H1 (cell line): ENCODE measurements around the gene CCDC107. TPM values are rescaled to one million over a fixed set of nuclear protein-coding genes. Genes with fewer than 3 reads are reported as not detected.

Source experiments
- CTCF ChIA-PET: fragments of 300-600 bp; sonication (Branson Sonifier 250); formaldehyde crosslinking; loops from one replicate; lab custom pipeline; 2021; ENCODE audit not compliant: partially characterized antibody; lab: Charles Lee
- POLR2A ChIA-PET: fragments of 300-600 bp; sonication (Branson Sonifier 250); formaldehyde crosslinking; loops from one replicate; lab custom pipeline; 2021; ENCODE audit warnings: inconsistent platforms; ENCODE audit not compliant: partially characterized antibody; lab: Charles Lee
- DNase-seq, 2 experiments: peaks; one replicate each; pipeline versions ENCODE4 v3.0.0 to v3.0.0-alpha.2; 2010 to 2022; ENCODE audit warnings: low spot score in 2 of 2, low read depth in 1 of 2, mixed read lengths in 1 of 2
- FAIRE-seq: peaks from 2 replicates; lab custom pipeline; 2011; peaks lifted over from hg19 to GRCh38; lab: Jason Lieb, UNC
- H2AFZ ChIP-seq: 2 replicates; pipeline ENCODE4 v1.8.1; 2012; ENCODE audit warnings: low read length, inconsistent platforms
- H2AK5ac ChIP-seq: 2 replicates; pipeline ENCODE4 v1.6.1; 2013; ENCODE audit warnings: low read depth, low read length
- H2BK120ac ChIP-seq: replicated peaks from 2 replicates; pipeline ENCODE3; 2013; ENCODE audit warnings: low read depth, low read length, inconsistent platforms
- H2BK12ac ChIP-seq: 2 replicates; pipeline ENCODE4 v1.6.1; 2013; ENCODE audit warnings: low read depth, low read length
- H2BK15ac ChIP-seq: 2 replicates; pipeline ENCODE4 v1.6.1; 2013; ENCODE audit warnings: low read length
- H2BK20ac ChIP-seq: 2 replicates; pipeline ENCODE4 v1.6.1; 2013; ENCODE audit warnings: low read length
- H2BK5ac ChIP-seq: 2 replicates; pipeline ENCODE4 v1.6.1; 2013; ENCODE audit warnings: low read depth, low read length
- H3K14ac ChIP-seq: 2 replicates; pipeline ENCODE4 v1.6.1; 2013; ENCODE audit warnings: inconsistent platforms; ENCODE audit not compliant: insufficient read length
- H3K18ac ChIP-seq: 2 replicates; pipeline ENCODE4 v1.6.1; 2013; ENCODE audit warnings: low read length; ENCODE audit errors: extremely low read depth
- H3K23ac ChIP-seq: 2 replicates; pipeline ENCODE4 v1.6.1; 2013; ENCODE audit warnings: inconsistent platforms; ENCODE audit not compliant: insufficient read length
- H3K23me2 ChIP-seq: 2 replicates; pipeline ENCODE4 v1.6.1; 2013; ENCODE audit warnings: low read depth, low read length
- H3K27ac ChIP-seq: 2 replicates; pipeline ENCODE4 v1.6.1; 2011; ENCODE audit warnings: low read depth, low read length, inconsistent platforms
- H3K27me3 ChIP-seq, 4 experiments: replicated peaks in 1 of 4; 1 replicate in 1 of 4; 2 replicates in 3 of 4; pipeline versions ENCODE4 v1.6.1 to v1.8.1; 2011 to 2013; ENCODE audit warnings: low read length in 3 of 4, mild to moderate bottlenecking in 3 of 4, inconsistent platforms in 2 of 4, mixed read lengths in 2 of 4, moderate library complexity in 1 of 4; ENCODE audit not compliant: control insufficient read depth in 3 of 4, insufficient read depth in 3 of 4; ENCODE audit errors: extremely low read depth in 1 of 4
- H3K36me3 ChIP-seq, 4 experiments: 2 replicates each; pipeline versions ENCODE4 v1.6.1 to v1.8.1; 2011 to 2013; ENCODE audit warnings: mild to moderate bottlenecking in 4 of 4, low read length in 3 of 4, moderate library complexity in 2 of 4, control low read depth in 1 of 4, inconsistent platforms in 1 of 4; ENCODE audit not compliant: insufficient read depth in 4 of 4, control insufficient read depth in 2 of 4
- H3K4ac ChIP-seq: replicated peaks from 2 replicates; pipeline ENCODE3; 2013; ENCODE audit warnings: low read length, low read depth, mixed read lengths, inconsistent platforms; ENCODE audit not compliant: insufficient read length
- H3K4me1 ChIP-seq, 4 experiments: replicated peaks in 1 of 4; 1 replicate in 1 of 4; 2 replicates in 3 of 4; pipeline versions ENCODE4 v1.6.1 to v1.8.1; 2011 to 2013; ENCODE audit warnings: low read length in 3 of 4, inconsistent platforms in 2 of 4, mixed read lengths in 1 of 4; ENCODE audit not compliant: insufficient read depth in 4 of 4, control insufficient read depth in 3 of 4
- H3K4me2 ChIP-seq, 2 experiments: 2 replicates each; pipeline versions ENCODE4 v1.6.1 to v1.8.1; 2011 to 2013; ENCODE audit warnings: low read depth in 2 of 2, low read length in 2 of 2, control low read depth in 1 of 2, inconsistent platforms in 1 of 2, mild to moderate bottlenecking in 1 of 2; ENCODE audit not compliant: insufficient read depth in 1 of 2
- H3K4me3 ChIP-seq, 4 experiments: fragments of 200-600, 300-600 bp in 1 of 4; sonication (generic), shearing (Covaris generic), sonication (Bioruptor Twin) in 1 of 4; 2 replicates each; pipeline versions ENCODE4 v1.5.1 to v1.8.1; 2011 to 2016; ENCODE audit warnings: low read length in 4 of 4, low read depth in 3 of 4, control low read depth in 2 of 4, inconsistent platforms in 2 of 4, mild to moderate bottlenecking in 2 of 4, mixed read lengths in 1 of 4, moderate library complexity in 1 of 4; ENCODE audit not compliant: insufficient read depth in 2 of 4; ENCODE audit errors: extremely low read depth in 1 of 4
- H3K56ac ChIP-seq: replicated peaks from 2 replicates; pipeline ENCODE3; 2013; ENCODE audit warnings: low read depth, mild to moderate bottlenecking, mixed read lengths, low read length, inconsistent platforms; ENCODE audit not compliant: insufficient read length
- H3K79me1 ChIP-seq: 2 replicates; pipeline ENCODE4 v1.6.1; 2013; ENCODE audit warnings: low read depth, low read length, control low read depth
- H3K79me2 ChIP-seq, 2 experiments: 2 replicates each; pipeline versions ENCODE4 v1.6.1 to v1.8.1; 2012 to 2013; ENCODE audit warnings: low read length in 2 of 2, mild to moderate bottlenecking in 2 of 2, inconsistent platforms in 1 of 2; ENCODE audit not compliant: insufficient read depth in 2 of 2, control insufficient read depth in 1 of 2
- H3K9ac ChIP-seq, 4 experiments: replicated peaks in 1 of 4; 1 replicate in 1 of 4; 2 replicates in 3 of 4; pipeline versions ENCODE4 v1.6.1 to v1.8.1; 2011 to 2013; ENCODE audit warnings: low read depth in 3 of 4, low read length in 3 of 4, control low read depth in 2 of 4, mild to moderate bottlenecking in 2 of 4, moderate library complexity in 2 of 4, inconsistent platforms in 1 of 4; ENCODE audit errors: extremely low read depth in 1 of 4
- H3K9me3 ChIP-seq, 2 experiments: 2 replicates each; pipeline versions ENCODE4 v1.6.1 to v1.8.1; 2012 to 2013; ENCODE audit warnings: mild to moderate bottlenecking in 2 of 2, moderate library complexity in 2 of 2, control low read depth in 1 of 2, inconsistent platforms in 1 of 2, low read depth in 1 of 2, low read length in 1 of 2, mixed read lengths in 1 of 2; ENCODE audit not compliant: insufficient read depth in 2 of 2
- H4K20me1 ChIP-seq, 2 experiments: replicated peaks in 1 of 2; 2 replicates each; pipeline versions ENCODE3 to v1.8.1; 2011 to 2013; ENCODE audit warnings: inconsistent platforms in 2 of 2, low read length in 2 of 2, mild to moderate bottlenecking in 1 of 2; ENCODE audit not compliant: insufficient read depth in 2 of 2, control insufficient read depth in 1 of 2
- H4K5ac ChIP-seq: 2 replicates; pipeline ENCODE4 v1.6.1; 2013; ENCODE audit warnings: low read length, low read depth, mixed read lengths, inconsistent platforms; ENCODE audit not compliant: insufficient read length
- H4K8ac ChIP-seq: 2 replicates; pipeline ENCODE4 v1.8.0; 2013; ENCODE audit warnings: mild to moderate bottlenecking, moderate library complexity, low read length, inconsistent platforms; ENCODE audit not compliant: insufficient read depth; ENCODE audit errors: extremely low read depth
- H4K91ac ChIP-seq: replicated peaks from 2 replicates; pipeline ENCODE3; 2013; ENCODE audit warnings: low read length, mixed read lengths, inconsistent platforms; ENCODE audit not compliant: insufficient read length
- CHD1 ChIP-seq: IDR thresholded peaks from 2 replicates; pipeline ENCODE4 v1.6.1; 2012; ENCODE audit warnings: low read depth, low read length, improper control_type of control experiment
- GABPA ChIP-seq: IDR thresholded peaks from 2 replicates; pipeline ENCODE4 v1.6.1; 2011; ENCODE audit warnings: mild to moderate bottlenecking, low read length, moderate library complexity, borderline replicate concordance; ENCODE audit not compliant: insufficient read depth
- KDM5A ChIP-seq: fragments of 200-600 bp; IDR thresholded peaks from 2 replicates; pipeline ENCODE4 v1.7.1; 2012; ENCODE audit warnings: mild to moderate bottlenecking, low read length, inconsistent platforms, mixed read lengths
- SP1 ChIP-seq: IDR thresholded peaks from 2 replicates; pipeline ENCODE4 v1.6.1; 2011; ENCODE audit warnings: low read depth, low read length
- TBP ChIP-seq: IDR thresholded peaks from 2 replicates; pipeline ENCODE4 v1.6.1; 2011; ENCODE audit warnings: low read depth, low read length, improper control_type of control experiment
- YY1 ChIP-seq: IDR thresholded peaks from 2 replicates; pipeline ENCODE4 v1.6.1; 2011; ENCODE audit warnings: low read depth, mild to moderate bottlenecking, low read length
- WGBS, 2 experiments: shearing (Covaris generic) in 1 of 2; methylation state at CpG; one replicate each; pipeline versions ENCODE4 v1.1.6 to v1.1.7; 2013 to 2015; ENCODE audit warnings: low lambda C conversion rate in 2 of 2, mixed read lengths in 2 of 2, inconsistent platforms in 1 of 2, low coverage in 1 of 2, missing lambda C conversion rate in 1 of 2; ENCODE audit not compliant: insufficient replicate concordance in 2 of 2, insufficient coverage in 1 of 2, insufficient read length in 1 of 2; ENCODE audit errors: extremely low coverage in 1 of 2, missing lambda C conversion rate in 1 of 2; 5-methylcytosine and 5-hydroxymethylcytosine counted together
- polyA plus RNA-seq, 7 experiments: library from polyadenylated mRNA; depleted of rRNA in 3 of 7; stranded (reverse) in 5 of 7; unstranded in 2 of 7; fragments of >200 nt in 5 of 7; fragments of 200-250 nt in 2 of 7; gene quantifications; 1 replicate in 5 of 7; 2 replicates in 1 of 7; 4 replicates in 1 of 7; pipeline versions ENCODE4 v1.2.1 to v1.2.3, GENCODE V29; 2011 to 2013; ENCODE audit warnings: missing spikeins in 2 of 7, mixed read lengths in 2 of 7
- total RNA-seq: library from RNA; stranded (reverse); fragmentation: NEBNext Ultra II Directional; extraction: Animal tissue kit (Norgen Biotek cat#: 25700); gene quantifications from 2 replicates; pipeline ENCODE4 v1.2.1, GENCODE V29; 2021

CCDC107 gene
- total and polyA plus RNA-seq, 2 of the 8 experiments (the other 6 are each of a cell fraction or from before 2014, with no cell fraction given): 8.2 to 9.0 TPM

DNA sequence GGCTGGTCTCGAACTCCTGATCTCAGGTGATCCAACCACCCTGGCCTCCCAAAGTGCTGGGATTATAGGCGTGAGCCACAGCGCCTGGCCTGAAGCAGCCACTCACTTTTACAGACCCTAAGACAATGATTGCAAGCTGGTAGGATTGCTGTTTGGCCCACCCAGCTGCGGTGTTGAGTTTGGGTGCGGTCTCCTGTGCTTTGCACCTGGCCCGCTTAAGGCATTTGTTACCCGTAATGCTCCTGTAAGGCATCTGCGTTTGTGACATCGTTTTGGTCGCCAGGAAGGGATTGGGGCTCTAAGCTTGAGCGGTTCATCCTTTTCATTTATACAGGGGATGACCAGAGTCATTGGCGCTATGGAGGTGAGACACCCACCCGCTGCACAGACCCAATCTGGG is 17.1 kb downstream of the CCDC107 start:
- no peaks in the 10 kb centered on the region for H3K79me2 ChIP-seq
- peak overlapping the region; percentile 88 to 91 for H3K4me2 ChIP-seq
- H3K9ac ChIP-seq: peak overlapping the region in 3 of 4 experiments; percentile 26 to 65 (median 48); a peak in 3 of 7 replicates
- H2BK120ac ChIP-seq: no peak overlapping the region
- H3K18ac ChIP-seq: peak overlapping the region; percentile 36
- H4K20me1 ChIP-seq: no peaks in the 10 kb centered on the region
- no peaks in the 10 kb centered on the region for H3K79me1 ChIP-seq
- H3K27me3 ChIP-seq: peaks cover 0 to 3% (median 3%) of the 10 kb centered on the region in 4 experiments; a peak in 4 of 7 replicates
- H2AK5ac ChIP-seq: no peak overlapping the region
- POLR2A ChIA-PET: interaction anchor here (0.6 to 7.6 kb wide), 13 partner anchors 9 to 64 kb away, joined by 3 to 63 read pairs (median 6); partner anchors contain the start of genes ARHGEF39, CCDC107, CREB3 and RMRP
- no peak overlapping the region for H3K27ac ChIP-seq
- H2BK12ac ChIP-seq: 0 out of 2 replicates have a peak overlapping the region, but pooled peaks have one; percentile 35
- H2BK15ac ChIP-seq: no peak overlapping the region
- H3K9me3 ChIP-seq: no peaks in the 10 kb centered on the region
- H2BK5ac ChIP-seq: 0 out of 2 replicates have a peak overlapping the region, but pooled peaks have one; percentile 4
- no peaks in the 10 kb centered on the region for H3K36me3 ChIP-seq
- 35% methylated on average over 11 of the region's 13 CpGs; no CpG with 5 or more reads in 1 of the 2 experiments for WGBS, 2 experiments
- H4K8ac ChIP-seq: peak overlapping the region; percentile 38; the same call in 1 of the 2 replicates
- CTCF ChIA-PET: interaction anchor here (0.8 to 6.3 kb wide), 11 partner anchors 10 to 64 kb away, joined by 3 to 77 read pairs (median 9); partner anchors contain the start of genes ARHGEF39, CCDC107 and RMRP
- TF ChIP-seq TBP: peak; percentile 82
- TF ChIP-seq CHD1: no peak
- no peak for TF ChIP-seq KDM5A
- no peak for TF ChIP-seq GABPA
- no peak for TF ChIP-seq SP1
- TF ChIP-seq YY1: no peak
- H2AFZ ChIP-seq: peak overlapping the region; percentile 82; the same call in 1 of the 2 replicates
- H3K23ac ChIP-seq: no peak overlapping the region
- FAIRE-seq (no peak), DNase-seq (peak in 1 of 2 experiments; percentile 59)
- H3K4me3 ChIP-seq: peak overlapping the region; percentile 55 to 69 (median 60)
- no peak overlapping the region for H4K91ac ChIP-seq
- no peak overlapping the region for H3K56ac ChIP-seq
- no peak overlapping the region for H3K14ac ChIP-seq
- H3K4me1 ChIP-seq: peaks cover 0 to 12% (median under 1%) of the 10 kb centered on the region in 4 experiments; a peak in 5 of 7 replicates
- H4K5ac ChIP-seq: no peak overlapping the region
- no peak overlapping the region for H2BK20ac ChIP-seq
- peaks cover 2% of the 10 kb centered on the region; the same call in 1 of the 2 replicates for H3K23me2 ChIP-seq
- no peak overlapping the region for H3K4ac ChIP-seq
